ENCODE results near the gene GSDMA.

The GSDMA gene

GRCh38 chr17:39934324-39934723, 28.5 kb upstream of the GSDMA start:
- DNase-seq (ENCODE audit: low spot score): no peak
- no peak for TF ChIP-seq CTCF (IDR thresholded peaks at IDR 0.05; ENCODE audit: extremely low read depth, missing control alignments)

DNA sequence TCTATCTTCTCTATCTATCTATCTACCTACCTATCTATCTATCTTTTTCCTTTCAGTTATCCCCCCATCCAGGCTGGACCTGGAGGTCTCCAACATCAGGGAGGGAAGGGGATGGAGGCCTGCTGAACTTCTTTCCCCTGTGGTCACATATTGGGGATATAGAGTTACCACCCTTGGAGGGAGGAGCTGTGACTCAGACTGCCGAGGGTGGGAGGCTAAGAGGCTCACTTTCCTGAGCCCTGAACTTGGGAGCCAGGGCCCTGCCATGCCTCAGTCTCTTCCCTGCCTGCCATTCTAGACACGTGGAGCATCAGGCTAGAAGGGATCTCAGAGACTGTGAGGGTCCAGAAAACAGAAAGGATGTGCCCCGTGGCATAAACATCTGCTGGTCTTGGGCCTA, 26.9 kb upstream of the GSDMA start:
- TF ChIP-seq CTCF (IDR thresholded peaks at IDR 0.05; ENCODE audit: extremely low read depth, missing control alignments): no peak
- no peak for DNase-seq (ENCODE audit: low spot score)

- TF ChIP-seq CTCF (IDR thresholded peaks at IDR 0.05; ENCODE audit: extremely low read depth, missing control alignments): no peak
- no peak for DNase-seq (ENCODE audit: low spot score)
Measured at GRCh38 chr17:39937447-39937846, 25.4 kb upstream of the GSDMA start.

DNA sequence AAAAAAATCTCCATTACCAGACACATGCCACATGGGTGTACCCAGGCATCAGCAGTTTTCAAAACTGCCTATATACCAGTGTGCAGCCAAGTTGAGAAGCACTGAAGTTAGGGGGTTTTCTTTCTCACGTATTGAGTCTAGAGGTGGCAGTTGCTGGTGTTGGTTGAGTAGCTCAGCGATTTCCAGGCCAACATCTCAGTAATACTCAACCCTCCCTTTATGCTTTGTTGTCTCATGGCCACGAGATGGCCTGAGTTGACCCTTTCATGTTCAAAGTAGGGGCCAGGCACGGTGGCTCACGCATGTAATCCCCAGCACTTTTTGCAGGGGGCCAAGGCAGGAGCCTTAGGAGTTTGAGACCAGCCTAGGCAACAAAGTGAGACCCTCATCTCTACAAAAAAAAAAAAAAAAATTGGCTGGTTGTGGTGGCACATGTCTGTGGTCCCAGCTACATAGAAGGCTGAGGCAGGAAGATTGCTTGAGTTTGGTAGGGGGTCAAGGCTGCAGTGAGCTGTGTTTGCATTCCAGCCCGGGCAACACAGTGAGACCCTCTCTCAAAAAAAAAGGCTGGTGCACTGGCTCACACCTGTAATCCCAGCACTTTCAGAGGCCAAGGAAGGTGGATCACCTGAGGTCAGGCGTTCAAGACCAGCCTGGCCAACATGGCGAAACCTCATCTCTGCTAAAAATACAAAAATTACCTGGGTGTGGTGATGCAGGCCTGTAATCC, 24.5 kb upstream of the GSDMA start:
- TF ChIP-seq CTCF (IDR thresholded peaks at IDR 0.05; ENCODE audit: extremely low read depth, missing control alignments): no peak
- DNase-seq (ENCODE audit: low spot score): peak; percentile 47

GRCh38 chr17:39939106-39939505, 23.7 kb upstream of the GSDMA start:
- TF ChIP-seq CTCF (IDR thresholded peaks at IDR 0.05; ENCODE audit: extremely low read depth, missing control alignments): no peak
- DNase-seq (ENCODE audit: low spot score): no peak

DNA sequence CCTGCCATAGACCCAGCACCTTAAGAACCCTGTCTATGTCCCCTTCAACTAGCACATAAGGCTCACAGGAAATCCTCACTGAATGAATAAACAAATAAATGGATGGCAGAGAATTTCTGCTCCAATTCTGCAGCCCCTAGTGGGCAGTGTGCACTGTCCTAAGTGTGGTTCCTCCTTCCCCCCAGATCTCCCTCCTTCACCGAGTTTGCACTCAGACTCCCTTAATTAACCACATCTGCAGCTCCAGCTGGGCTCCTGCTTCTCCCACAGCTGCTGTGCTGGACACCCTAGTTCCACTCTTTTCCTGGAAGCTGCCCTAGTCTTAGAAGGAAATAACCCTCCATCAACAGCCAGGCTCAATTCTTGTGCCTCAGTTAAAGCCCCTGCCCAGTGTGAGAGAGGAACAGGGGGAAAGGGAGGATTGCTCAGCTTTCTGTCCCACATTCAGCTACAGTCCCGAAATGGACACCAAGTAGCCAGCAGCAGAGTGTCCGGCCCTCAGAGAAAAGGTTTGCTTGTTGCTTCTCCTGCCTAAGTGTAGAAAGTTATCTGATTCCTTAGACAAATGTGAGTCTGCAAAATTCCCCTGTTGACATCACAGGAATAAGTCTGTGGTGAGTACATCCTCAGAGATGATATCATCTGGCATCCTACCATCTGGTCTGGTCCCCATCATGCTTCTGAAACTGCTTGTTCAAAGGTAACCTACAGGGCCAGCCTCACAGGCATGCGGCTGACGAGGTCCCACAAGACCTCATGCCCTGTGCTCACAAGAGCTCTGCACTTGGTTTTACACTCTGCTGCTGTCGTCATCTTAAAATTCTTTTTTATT, 23.0 kb upstream of the GSDMA start:
- TF ChIP-seq CTCF (IDR thresholded peaks at IDR 0.05; ENCODE audit: extremely low read depth, missing control alignments): peak; percentile 41
- DNase-seq (ENCODE audit: low spot score): peak; percentile 59

GRCh38 chr17:39943702-39944392, 19.0 kb upstream of the GSDMA start:
- no peak for TF ChIP-seq CTCF (IDR thresholded peaks at IDR 0.05; ENCODE audit: extremely low read depth, missing control alignments)
- no peak for DNase-seq (ENCODE audit: low spot score)
